ENCODE results near the gene CACNA1B. TPM values are rescaled to one million over a fixed set of nuclear protein-coding genes. Genes with fewer than 3 reads are reported as not detected.

Gene CACNA1B
- total and polyA plus RNA-seq, 2 of the 13 experiments (the other 11 are each of a cell fraction or from before 2014, with no cell fraction given) = under 0.01 to 0.04 TPM

- intact Hi-C loops (cut with micrococcal nuclease; ENCODE audit: unreplicated experiment) = no loop called here
- Histone ChIP-seq H3K4me2 (ENCODE audit: low read depth, low read length) (no peak overlapping the region), H3K4me3 (replicated peaks in 1 of 3; ENCODE audit: insufficient read depth in 1 of 3, low read depth in 2 of 3, low read length in 3 of 3) (no peak overlapping the region), H3K4me1 (ENCODE audit: insufficient read depth, low read length) (no peaks in the 10 kb centered on the region), H3K27ac (ENCODE audit: extremely low read length, insufficient read depth, low read length) (no peak overlapping the region), H3K27me3 (ENCODE audit: control insufficient read depth in 1 of 2, insufficient read depth in 2 of 2, low read length in 2 of 2) (peaks cover 5 to 15% of the 10 kb centered on the region in 2 experiments; a peak in 2 of 5 replicates), H3K36me3 (replicated peaks in 1 of 2; ENCODE audit: control insufficient read depth in 1 of 2, insufficient read depth in 2 of 2, low read length in 2 of 2) (no peaks in the 10 kb centered on the region), H3K79me2 (ENCODE audit: insufficient read depth, low read length) (no peaks in the 10 kb centered on the region), H4K20me1 (ENCODE audit: insufficient read depth, low read length) (no peaks in the 10 kb centered on the region), H2AFZ (ENCODE audit: low read length) (no peak overlapping the region), H3K9ac (ENCODE audit: insufficient read depth, low read depth, low read length) (no peak overlapping the region), H3K9me3 (ENCODE audit: low read length) (no peaks in the 10 kb centered on the region)
- no peak for ATAC-seq
- no peak for TF ChIP-seq ZNF441 (CRISPR knock-in tag; IDR thresholded peaks at IDR 0.05; ENCODE audit: borderline replicate concordance)
- no TSS peak for BruUV-seq (replicated peaks)
- no peak for DNase-seq (ENCODE audit: low spot score)
- ChIA-PET POLR2A (no interaction called here), CTCF (ENCODE audit: low intra/inter-chr PET ratio, low total read pairs) (no interaction called here)
- no peak for FAIRE-seq
- 0% methylated on average over 2 of the region's 14 CpGs for WGBS (ENCODE audit: low lambda C conversion rate)
- in situ Hi-C loops (cut with HindIII; ENCODE audit: extremely low pct_ligation_motif_present, low pct_unique_long_range_greater_than_20kb) = no loop called here
Measured at GRCh38 chr9:138104251-138105122, 226.9 kb downstream of the CACNA1B start.

DNA sequence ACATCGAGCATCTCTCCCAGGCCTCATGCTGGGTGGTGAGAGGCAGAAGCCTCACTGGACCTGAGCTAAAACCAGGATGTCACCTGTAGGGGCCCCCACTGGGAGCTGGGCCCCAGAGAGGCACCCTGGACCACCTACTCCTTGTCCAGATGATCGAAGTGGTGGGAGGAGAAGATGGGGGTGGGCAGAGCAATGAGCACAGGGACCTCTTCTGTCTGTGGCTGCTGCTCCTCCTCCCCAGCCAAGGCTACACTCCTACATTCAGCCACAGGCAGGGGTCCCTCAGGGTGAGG, 227.5 kb downstream of the CACNA1B start:
- TF ChIP-seq ZNF589 (CRISPR knock-in tag; conservative IDR thresholded peaks at IDR 0.05) (no peak), SAP130 (CRISPR knock-in tag; IDR thresholded peaks at IDR 0.05; ENCODE audit: low read depth) (no peak), ZNF570 (CRISPR knock-in tag; IDR thresholded peaks at IDR 0.05; ENCODE audit: borderline replicate concordance) (no peak), ZBTB33 (CRISPR knock-in tag; IDR thresholded peaks at IDR 0.05) (no peak)
- TF ChIP-seq, protein P1, sequence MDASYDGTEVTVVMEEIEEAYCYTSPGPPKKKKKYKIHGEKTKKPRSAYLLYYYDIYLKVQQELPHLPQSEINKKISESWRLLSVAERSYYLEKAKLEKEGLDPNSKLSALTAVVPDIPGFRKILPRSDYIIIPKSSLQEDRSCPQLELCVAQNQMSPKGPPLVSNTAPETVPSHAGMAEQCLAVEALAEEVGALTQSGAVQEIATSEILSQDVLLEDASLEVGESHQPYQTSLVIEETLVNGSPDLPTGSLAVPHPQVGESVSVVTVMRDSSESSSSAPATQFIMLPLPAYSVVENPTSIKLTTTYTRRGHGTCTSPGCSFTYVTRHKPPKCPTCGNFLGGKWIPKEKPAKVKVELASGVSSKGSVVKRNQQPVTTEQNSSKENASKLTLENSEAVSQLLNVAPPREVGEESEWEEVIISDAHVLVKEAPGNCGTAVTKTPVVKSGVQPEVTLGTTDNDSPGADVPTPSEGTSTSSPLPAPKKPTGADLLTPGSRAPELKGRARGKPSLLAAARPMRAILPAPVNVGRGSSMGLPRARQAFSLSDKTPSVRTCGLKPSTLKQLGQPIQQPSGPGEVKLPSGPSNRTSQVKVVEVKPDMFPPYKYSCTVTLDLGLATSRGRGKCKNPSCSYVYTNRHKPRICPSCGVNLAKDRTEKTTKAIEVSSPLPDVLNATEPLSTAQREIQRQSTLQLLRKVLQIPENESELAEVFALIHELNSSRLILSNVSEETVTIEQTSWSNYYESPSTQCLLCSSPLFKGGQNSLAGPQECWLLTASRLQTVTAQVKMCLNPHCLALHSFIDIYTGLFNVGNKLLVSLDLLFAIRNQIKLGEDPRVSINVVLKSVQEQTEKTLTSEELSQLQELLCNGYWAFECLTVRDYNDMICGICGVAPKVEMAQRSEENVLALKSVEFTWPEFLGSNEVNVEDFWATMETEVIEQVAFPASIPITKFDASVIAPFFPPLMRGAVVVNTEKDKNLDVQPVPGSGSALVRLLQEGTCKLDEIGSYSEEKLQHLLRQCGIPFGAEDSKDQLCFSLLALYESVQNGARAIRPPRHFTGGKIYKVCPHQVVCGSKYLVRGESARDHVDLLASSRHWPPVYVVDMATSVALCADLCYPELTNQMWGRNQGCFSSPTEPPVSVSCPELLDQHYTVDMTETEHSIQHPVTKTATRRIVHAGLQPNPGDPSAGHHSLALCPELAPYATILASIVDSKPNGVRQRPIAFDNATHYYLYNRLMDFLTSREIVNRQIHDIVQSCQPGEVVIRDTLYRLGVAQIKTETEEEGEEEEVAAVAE (CRISPR knock-in tag; IDR thresholded peaks at IDR 0.05; ENCODE audit: borderline replicate concordance) = no peak
- intact Hi-C loops (cut with micrococcal nuclease; ENCODE audit: unreplicated experiment) (no loop called here), in situ Hi-C loops (cut with HindIII; ENCODE audit: extremely low pct_ligation_motif_present, low pct_unique_long_range_greater_than_20kb) (no loop called here)
- Histone ChIP-seq H3K36me3 (replicated peaks in 1 of 2; ENCODE audit: control insufficient read depth in 1 of 2, insufficient read depth in 2 of 2, low read length in 2 of 2) (no peaks in the 10 kb centered on the region), H3K4me3 (replicated peaks in 1 of 3; ENCODE audit: insufficient read depth in 1 of 3, low read depth in 2 of 3, low read length in 3 of 3) (no peak overlapping the region), H3K4me1 (ENCODE audit: insufficient read depth, low read length) (no peaks in the 10 kb centered on the region), H3K27me3 (ENCODE audit: control insufficient read depth in 1 of 2, insufficient read depth in 2 of 2, low read length in 2 of 2) (peaks cover 5 to 15% of the 10 kb centered on the region in 2 experiments; a peak in 2 of 5 replicates), H3K9ac (ENCODE audit: insufficient read depth, low read depth, low read length) (no peak overlapping the region), H4K20me1 (ENCODE audit: insufficient read depth, low read length) (no peaks in the 10 kb centered on the region), H2AFZ (ENCODE audit: low read length) (no peak overlapping the region), H3K79me2 (ENCODE audit: insufficient read depth, low read length) (no peaks in the 10 kb centered on the region), H3K4me2 (ENCODE audit: low read depth, low read length) (no peak overlapping the region), H3K27ac (ENCODE audit: extremely low read length, insufficient read depth, low read length) (no peak overlapping the region), H3K9me3 (ENCODE audit: low read length) (no peaks in the 10 kb centered on the region)
- ChIA-PET CTCF (ENCODE audit: low intra/inter-chr PET ratio, low total read pairs) (no interaction called here), POLR2A (no interaction called here)
- ATAC-seq (no peak), DNase-seq (ENCODE audit: low spot score) (no peak), FAIRE-seq (no peak)
- no TSS peak for BruUV-seq (replicated peaks)
- 0% methylated on average over 1 of the region's 2 CpGs for WGBS (ENCODE audit: low lambda C conversion rate)

All from HepG2 (cell line).